Progenitor cell of endocrine pancreas (in vitro differentiated cells): ENCODE results near the gene SHROOM2. TPM values are rescaled to one million over a fixed set of nuclear protein-coding genes. Genes with fewer than 3 reads are reported as not detected.

Experiments
- DNase-seq: peaks from one replicate; pipeline ENCODE4 v3.0.0; 2021; ENCODE audit warnings: low spot score; ENCODE audit not compliant: unreplicated experiment
- H3K27ac Mint-ChIP-seq: 2 replicates; pipeline ENCODE4 v1.8.0; 2021; ENCODE audit warnings: mild to moderate bottlenecking, moderate library complexity, mixed read lengths
- H3K27me3 Mint-ChIP-seq: 2 replicates; pipeline ENCODE4 v1.8.0; 2021; ENCODE audit warnings: mixed read lengths
- H3K36me3 Mint-ChIP-seq: 2 replicates; pipeline ENCODE4 v1.8.0; 2022; ENCODE audit warnings: mixed read lengths; ENCODE audit not compliant: insufficient read depth
- H3K4me1 Mint-ChIP-seq: 2 replicates; pipeline ENCODE4 v1.8.0; 2021; ENCODE audit warnings: low read depth, mixed read lengths
- H3K4me3 Mint-ChIP-seq: 2 replicates; pipeline ENCODE4 v1.8.0; 2021; ENCODE audit warnings: low read depth, mild to moderate bottlenecking, moderate library complexity, mixed read lengths
- H3K9me3 Mint-ChIP-seq: 2 replicates; pipeline ENCODE4 v1.8.0; 2021; ENCODE audit warnings: low read depth, mixed read lengths
- total RNA-seq: library from RNA; stranded (reverse); gene quantifications from 2 replicates; pipeline ENCODE4 v1.2.1, GENCODE V29; 2021
- TF ChIP-seq, protein P1 (sequence below): fragments of 200-600 bp; sonication (generic); IDR thresholded peaks from one replicate; pipeline ENCODE4 v1.5.0; 2021; ENCODE audit warnings: antibody characterized with exemption, mild to moderate bottlenecking; ENCODE audit not compliant: unreplicated experiment

Gene SHROOM2
- total RNA-seq, 1 donor from 2014 or later = 10.6 TPM

DNA sequence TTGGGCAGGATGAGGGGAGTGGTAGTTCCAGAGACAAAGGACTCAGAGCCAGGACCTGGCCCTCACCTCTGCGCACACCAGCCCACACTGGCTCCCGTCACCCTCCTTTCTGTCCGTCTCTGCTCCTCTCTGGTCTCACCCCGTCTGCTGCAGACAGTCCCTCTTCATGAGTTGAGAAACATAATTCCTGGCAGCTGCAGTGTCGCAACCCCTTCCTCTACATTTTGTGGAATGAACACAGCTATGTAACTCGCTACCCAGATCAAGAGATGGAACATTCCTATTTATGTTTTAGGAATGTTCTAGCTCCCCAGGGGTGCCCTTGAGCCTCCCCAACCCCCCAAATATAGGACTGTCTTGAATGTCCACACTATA lies 59.3 kb downstream of the SHROOM2 start:
- Mint-ChIP-seq H3K4me1 (peaks cover 16% of the 10 kb centered on the region), H3K4me3 (no peak overlapping the region), H3K9me3 (peaks cover 18% of the 10 kb centered on the region), H3K36me3 (peaks cover 6% of the 10 kb centered on the region), H3K27me3 (no peaks in the 10 kb centered on the region), H3K27ac (no peak overlapping the region)
- DNase-seq = no peak
- TF ChIP-seq, protein P1, sequence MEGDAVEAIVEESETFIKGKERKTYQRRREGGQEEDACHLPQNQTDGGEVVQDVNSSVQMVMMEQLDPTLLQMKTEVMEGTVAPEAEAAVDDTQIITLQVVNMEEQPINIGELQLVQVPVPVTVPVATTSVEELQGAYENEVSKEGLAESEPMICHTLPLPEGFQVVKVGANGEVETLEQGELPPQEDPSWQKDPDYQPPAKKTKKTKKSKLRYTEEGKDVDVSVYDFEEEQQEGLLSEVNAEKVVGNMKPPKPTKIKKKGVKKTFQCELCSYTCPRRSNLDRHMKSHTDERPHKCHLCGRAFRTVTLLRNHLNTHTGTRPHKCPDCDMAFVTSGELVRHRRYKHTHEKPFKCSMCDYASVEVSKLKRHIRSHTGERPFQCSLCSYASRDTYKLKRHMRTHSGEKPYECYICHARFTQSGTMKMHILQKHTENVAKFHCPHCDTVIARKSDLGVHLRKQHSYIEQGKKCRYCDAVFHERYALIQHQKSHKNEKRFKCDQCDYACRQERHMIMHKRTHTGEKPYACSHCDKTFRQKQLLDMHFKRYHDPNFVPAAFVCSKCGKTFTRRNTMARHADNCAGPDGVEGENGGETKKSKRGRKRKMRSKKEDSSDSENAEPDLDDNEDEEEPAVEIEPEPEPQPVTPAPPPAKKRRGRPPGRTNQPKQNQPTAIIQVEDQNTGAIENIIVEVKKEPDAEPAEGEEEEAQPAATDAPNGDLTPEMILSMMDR = no peak

DNA sequence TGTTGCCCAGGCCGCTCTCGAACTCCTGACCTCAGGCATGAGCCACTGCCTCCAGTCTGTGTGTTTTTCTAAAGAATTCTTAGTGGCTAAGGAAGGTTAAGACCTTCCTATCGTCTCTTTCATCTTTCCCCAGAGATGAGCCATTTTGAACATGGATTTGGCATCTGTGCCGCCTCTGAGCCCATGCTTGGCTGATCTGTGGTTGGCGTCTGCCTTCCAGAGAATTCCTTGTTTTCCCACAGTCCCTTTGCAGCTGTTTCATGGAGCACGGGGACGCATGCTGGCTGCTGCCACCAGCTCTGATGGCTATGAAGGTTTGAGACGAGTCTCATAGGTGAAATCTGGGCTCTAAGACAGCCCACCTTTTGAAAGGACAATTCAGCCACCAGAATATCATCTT lies 60.4 kb downstream of the SHROOM2 start:
- TF ChIP-seq, protein P1 = no peak
- H3K27ac Mint-ChIP-seq = no peak overlapping the region

DNA sequence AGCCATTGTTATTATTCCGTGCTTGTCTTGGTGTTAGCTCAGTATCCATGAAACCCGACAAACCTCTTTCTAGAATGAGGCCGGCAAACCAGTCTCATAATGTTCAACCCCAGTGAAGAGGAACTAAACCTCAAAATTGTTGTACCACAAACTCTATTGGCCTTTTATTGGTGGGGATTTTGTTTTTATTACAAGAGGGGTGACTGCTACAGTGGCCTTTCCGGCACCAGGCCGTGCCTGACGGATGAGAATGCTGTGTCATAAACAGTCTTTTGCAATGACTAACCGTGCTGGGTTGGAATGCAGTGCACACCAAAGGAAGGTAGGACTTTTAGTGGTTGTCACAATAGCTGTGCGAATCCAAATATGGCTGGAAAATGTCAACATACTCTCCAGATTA lies 60.8 kb downstream of the SHROOM2 start:
- Mint-ChIP-seq H3K27me3 (no peaks in the 10 kb centered on the region), H3K4me1 (peaks cover 16% of the 10 kb centered on the region), H3K27ac (no peak overlapping the region), H3K4me3 (no peak overlapping the region), H3K36me3 (peaks cover 6% of the 10 kb centered on the region), H3K9me3 (peaks cover 20% of the 10 kb centered on the region)
- DNase-seq = no peak
- TF ChIP-seq, protein P1 = no peak

More for the DNA sequence above, 60.4 kb downstream of the SHROOM2 start:
- Mint-ChIP-seq H3K36me3 (peaks cover 6% of the 10 kb centered on the region), H3K4me3 (no peak overlapping the region), H3K9me3 (peaks cover 18% of the 10 kb centered on the region), H3K27me3 (no peaks in the 10 kb centered on the region), H3K4me1 (peaks cover 16% of the 10 kb centered on the region)
- no peak for DNase-seq

- H3K27me3 Mint-ChIP-seq = no peaks in the 10 kb centered on the region
- no peak for DNase-seq
- peaks cover 20% of the 10 kb centered on the region for H3K9me3 Mint-ChIP-seq
- peaks cover 9% of the 10 kb centered on the region for H3K4me1 Mint-ChIP-seq
- H3K4me3 Mint-ChIP-seq = no peak overlapping the region
- peaks cover 6% of the 10 kb centered on the region for H3K36me3 Mint-ChIP-seq
- TF ChIP-seq, protein P1 = no peak
- H3K27ac Mint-ChIP-seq = peak overlapping the region; percentile 81
Measured at GRCh38 chrX:9848718-9849479, 62.7 kb downstream of the SHROOM2 start.

- DNase-seq = no peak
- Mint-ChIP-seq H3K27me3 (no peaks in the 10 kb centered on the region), H3K4me1 (peaks cover 7% of the 10 kb centered on the region), H3K9me3 (peaks cover 24% of the 10 kb centered on the region), H3K27ac (no peak overlapping the region), H3K36me3 (peaks cover 7% of the 10 kb centered on the region), H3K4me3 (no peak overlapping the region)
- TF ChIP-seq, protein P1 = no peak
Measured at GRCh38 chrX:9851890-9852289, 65.7 kb downstream of the SHROOM2 start.
